KMS-11 (cell line): ENCODE results near the gene ATP6V0E2.

ENCODE experiments used
- H2AFZ ChIP-seq: fragments of 200-600 bp; sonication (generic); 2 replicates; pipeline ENCODE4 v1.6.1; 2016; ENCODE audit warnings: antibody characterized with exemption, mixed run types, low read depth
- H3K27ac ChIP-seq: fragments of 200-600 bp; sonication (generic); 2 replicates; pipeline ENCODE4 v1.6.1; 2016; ENCODE audit warnings: mild to moderate bottlenecking, mixed run types
- H3K27me3 ChIP-seq: fragments of 200-600 bp; sonication (generic); 2 replicates; pipeline ENCODE4 v1.6.1; 2017; ENCODE audit warnings: mild to moderate bottlenecking, low read depth, mixed run types, moderate library complexity; ENCODE audit not compliant: insufficient read depth
- H3K36me3 ChIP-seq: fragments of 200-600 bp; sonication (generic); 2 replicates; pipeline ENCODE4 v1.6.1; 2017; ENCODE audit warnings: mild to moderate bottlenecking, mixed run types; ENCODE audit not compliant: insufficient read depth
- H3K4me1 ChIP-seq: fragments of 200-600 bp; sonication (generic); 2 replicates; pipeline ENCODE4 v1.6.1; 2016; ENCODE audit warnings: mild to moderate bottlenecking, low read depth, mixed run types; ENCODE audit not compliant: poor library complexity, severe bottlenecking
- H3K4me2 ChIP-seq: fragments of 200-600 bp; sonication (generic); 2 replicates; pipeline ENCODE4 v1.7.0; 2016; ENCODE audit warnings: mild to moderate bottlenecking, mixed run types
- H3K4me3 ChIP-seq: fragments of 200-600 bp; sonication (generic); IDR thresholded peaks from 2 replicates; pipeline ENCODE4 v1.6.1; 2017; ENCODE audit warnings: low read depth, low read length, mixed read lengths; ENCODE audit not compliant: insufficient read depth
- H3K79me2 ChIP-seq: fragments of 200-600 bp; sonication (generic); 2 replicates; pipeline ENCODE4 v1.6.1; 2016; ENCODE audit warnings: low read depth, mixed run types; ENCODE audit not compliant: insufficient read depth
- H3K9ac ChIP-seq: fragments of 200-600 bp; sonication (generic); 2 replicates; pipeline ENCODE4 v1.6.1; 2016; ENCODE audit warnings: mild to moderate bottlenecking, mixed run types
- H4K20me1 ChIP-seq: fragments of 200-600 bp; sonication (generic); 2 replicates; pipeline ENCODE4 v1.6.1; 2016; ENCODE audit warnings: mild to moderate bottlenecking, mixed run types; ENCODE audit not compliant: insufficient read depth
- TF ChIP-seq, protein P1 (sequence below): fragments of 200-600 bp; sonication (generic); conservative IDR thresholded peaks from 2 replicates; pipeline ENCODE4 v1.6.1; 2017; ENCODE audit warnings: low read depth, mild to moderate bottlenecking, antibody characterized with exemption, low read length, moderate library complexity, mixed read lengths

ATP6V0E2 gene

DNA sequence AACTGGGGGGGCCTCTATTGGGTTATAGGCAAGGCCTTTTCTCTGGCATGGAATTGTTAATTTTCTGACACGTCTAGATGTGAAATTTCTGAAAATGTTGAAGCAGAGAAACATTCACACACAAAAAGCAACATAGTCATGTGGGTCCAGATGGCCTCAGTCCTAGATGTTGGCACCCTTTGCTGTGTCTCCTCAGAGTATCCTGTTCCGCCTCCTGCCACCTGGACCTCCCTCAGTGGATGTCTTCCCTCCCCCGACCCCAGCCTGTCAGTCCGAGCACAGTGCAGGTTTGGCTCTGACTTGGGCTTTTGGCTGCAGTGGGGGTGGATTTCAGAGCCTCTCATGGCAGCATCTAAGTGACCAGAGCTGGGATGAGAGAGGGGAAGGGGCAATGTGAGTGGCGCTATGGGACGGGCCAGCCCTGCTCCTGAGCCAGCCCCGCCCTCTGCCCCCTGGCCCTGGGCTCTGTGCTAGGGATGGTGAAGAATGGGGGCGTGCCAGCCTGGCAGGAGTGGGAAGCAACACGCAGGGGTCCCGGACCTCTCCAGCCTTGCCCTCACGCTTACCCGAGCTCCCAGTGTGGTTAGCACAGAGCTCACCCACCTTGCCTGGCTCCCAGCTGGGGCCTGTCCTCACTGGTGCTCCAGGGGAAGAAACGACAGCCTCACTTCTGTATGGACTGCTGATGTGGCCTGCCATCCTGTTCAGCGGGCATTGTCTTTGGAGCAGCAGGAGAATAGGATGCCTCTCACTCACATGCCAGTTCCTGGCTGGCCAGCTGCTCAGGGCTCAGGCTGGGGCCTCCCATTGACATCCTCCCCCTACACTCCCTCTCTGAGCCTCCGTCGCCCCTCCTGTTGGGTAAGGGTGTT lies 6.2 kb downstream of the ATP6V0E2 start:
- Histone ChIP-seq H3K4me3 (no peak overlapping the region), H2AFZ (no peak overlapping the region), H4K20me1 (no peaks in the 10 kb centered on the region), H3K79me2 (no peaks in the 10 kb centered on the region), H3K4me2 (no peak overlapping the region), H3K4me1 (peaks cover 4% of the 10 kb centered on the region), H3K27me3 (no peaks in the 10 kb centered on the region), H3K36me3 (no peaks in the 10 kb centered on the region), H3K9ac (no peak overlapping the region), H3K27ac (no peak overlapping the region)
- TF ChIP-seq, protein P1, sequence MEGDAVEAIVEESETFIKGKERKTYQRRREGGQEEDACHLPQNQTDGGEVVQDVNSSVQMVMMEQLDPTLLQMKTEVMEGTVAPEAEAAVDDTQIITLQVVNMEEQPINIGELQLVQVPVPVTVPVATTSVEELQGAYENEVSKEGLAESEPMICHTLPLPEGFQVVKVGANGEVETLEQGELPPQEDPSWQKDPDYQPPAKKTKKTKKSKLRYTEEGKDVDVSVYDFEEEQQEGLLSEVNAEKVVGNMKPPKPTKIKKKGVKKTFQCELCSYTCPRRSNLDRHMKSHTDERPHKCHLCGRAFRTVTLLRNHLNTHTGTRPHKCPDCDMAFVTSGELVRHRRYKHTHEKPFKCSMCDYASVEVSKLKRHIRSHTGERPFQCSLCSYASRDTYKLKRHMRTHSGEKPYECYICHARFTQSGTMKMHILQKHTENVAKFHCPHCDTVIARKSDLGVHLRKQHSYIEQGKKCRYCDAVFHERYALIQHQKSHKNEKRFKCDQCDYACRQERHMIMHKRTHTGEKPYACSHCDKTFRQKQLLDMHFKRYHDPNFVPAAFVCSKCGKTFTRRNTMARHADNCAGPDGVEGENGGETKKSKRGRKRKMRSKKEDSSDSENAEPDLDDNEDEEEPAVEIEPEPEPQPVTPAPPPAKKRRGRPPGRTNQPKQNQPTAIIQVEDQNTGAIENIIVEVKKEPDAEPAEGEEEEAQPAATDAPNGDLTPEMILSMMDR, result no peak

DNA sequence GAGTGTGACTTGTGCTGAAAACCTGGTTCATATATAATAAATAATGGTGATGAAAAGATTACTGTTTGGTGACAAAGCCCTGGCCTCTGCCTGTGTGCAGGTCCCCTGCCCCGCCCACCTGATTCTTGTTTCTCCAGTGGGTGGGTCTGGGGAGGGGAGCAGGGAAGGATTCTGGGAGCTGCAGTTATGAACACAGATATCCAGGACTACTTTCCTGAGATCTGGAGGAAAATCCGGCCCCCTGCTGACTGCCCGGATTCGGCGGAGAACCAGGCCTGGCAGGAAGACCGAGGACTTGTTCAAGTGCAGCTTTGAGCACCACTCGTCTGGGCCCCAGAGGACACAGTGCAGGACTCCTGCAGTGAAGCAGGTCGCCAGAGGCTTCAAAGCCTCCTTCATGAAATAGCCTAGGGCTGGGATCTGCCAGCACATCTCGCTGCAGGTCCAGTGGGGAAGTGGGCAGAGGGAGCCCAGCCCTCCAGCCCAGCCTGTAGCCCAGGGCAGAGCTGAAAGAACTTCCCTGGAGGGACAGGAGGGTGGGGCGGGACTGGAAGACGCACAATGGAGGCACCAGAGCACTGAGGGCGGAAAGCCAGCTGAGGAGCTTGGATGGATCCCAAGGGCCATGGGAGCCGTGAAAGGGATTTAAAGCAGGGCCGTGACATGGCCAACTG lies 7.0 kb downstream of the ATP6V0E2 start:
- Histone ChIP-seq H3K36me3 (no peaks in the 10 kb centered on the region), H3K79me2 (no peaks in the 10 kb centered on the region), H3K27me3 (no peaks in the 10 kb centered on the region), H2AFZ (no peak overlapping the region), H3K4me2 (no peak overlapping the region), H3K9ac (no peak overlapping the region), H3K27ac (no peak overlapping the region), H3K4me3 (no peak overlapping the region), H3K4me1 (no peaks in the 10 kb centered on the region), H4K20me1 (no peaks in the 10 kb centered on the region)
- TF ChIP-seq, protein P1, result no peak

DNA sequence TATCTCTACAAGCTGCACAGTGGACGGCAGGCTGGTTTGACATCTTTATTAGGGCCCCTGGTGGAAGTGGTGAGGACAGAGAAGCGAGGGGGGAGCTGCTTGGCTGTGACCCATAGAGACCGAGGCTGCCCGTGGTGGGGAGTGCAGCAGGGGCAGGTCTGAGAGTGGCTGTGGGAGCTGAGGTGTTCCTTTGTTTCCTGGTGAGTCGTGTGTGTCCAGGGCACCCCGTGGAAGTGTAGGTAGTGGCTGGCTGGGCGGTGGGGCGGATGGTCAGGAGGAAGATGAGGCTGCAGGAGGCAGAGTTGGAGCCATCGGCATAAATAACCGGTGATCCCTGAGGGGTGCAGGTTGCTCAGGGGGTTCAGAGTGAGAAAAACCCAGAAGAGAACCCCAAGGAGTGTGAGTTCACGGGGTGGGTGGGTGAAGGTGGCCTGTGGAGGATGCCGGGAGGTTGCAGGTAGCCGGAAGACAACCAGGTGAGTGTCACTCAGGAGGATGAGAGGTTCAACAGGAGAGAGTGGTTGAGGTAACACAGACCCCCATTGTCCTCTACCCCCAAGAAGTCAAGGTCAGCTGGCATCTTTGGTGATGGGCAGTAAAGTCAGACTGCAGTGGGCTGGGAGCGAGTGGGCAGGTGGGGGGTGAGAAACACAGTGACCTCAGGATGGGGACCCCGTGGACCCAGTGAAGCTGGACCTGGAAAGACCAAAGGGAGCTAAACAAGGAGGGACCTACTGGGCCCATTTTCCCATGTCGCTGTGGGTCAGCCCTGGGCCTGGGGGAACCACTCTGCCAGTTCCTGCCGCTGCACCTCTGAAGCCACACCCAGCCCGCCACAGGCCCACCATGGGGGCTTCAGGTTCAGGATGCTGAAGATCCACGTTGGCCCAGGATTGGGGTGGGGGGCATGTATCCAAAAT lies 7.8 kb downstream of the ATP6V0E2 start:
- no peak overlapping the region for H3K27ac ChIP-seq
- no peak overlapping the region for H2AFZ ChIP-seq
- H3K27me3 ChIP-seq, result no peaks in the 10 kb centered on the region
- no peaks in the 10 kb centered on the region for H4K20me1 ChIP-seq
- no peak overlapping the region for H3K4me2 ChIP-seq
- no peaks in the 10 kb centered on the region for H3K36me3 ChIP-seq
- TF ChIP-seq, protein P1, result no peak
- no peaks in the 10 kb centered on the region for H3K79me2 ChIP-seq
- H3K9ac ChIP-seq, result no peak overlapping the region
- H3K4me1 ChIP-seq, result no peaks in the 10 kb centered on the region
- H3K4me3 ChIP-seq, result no peak overlapping the region

DNA sequence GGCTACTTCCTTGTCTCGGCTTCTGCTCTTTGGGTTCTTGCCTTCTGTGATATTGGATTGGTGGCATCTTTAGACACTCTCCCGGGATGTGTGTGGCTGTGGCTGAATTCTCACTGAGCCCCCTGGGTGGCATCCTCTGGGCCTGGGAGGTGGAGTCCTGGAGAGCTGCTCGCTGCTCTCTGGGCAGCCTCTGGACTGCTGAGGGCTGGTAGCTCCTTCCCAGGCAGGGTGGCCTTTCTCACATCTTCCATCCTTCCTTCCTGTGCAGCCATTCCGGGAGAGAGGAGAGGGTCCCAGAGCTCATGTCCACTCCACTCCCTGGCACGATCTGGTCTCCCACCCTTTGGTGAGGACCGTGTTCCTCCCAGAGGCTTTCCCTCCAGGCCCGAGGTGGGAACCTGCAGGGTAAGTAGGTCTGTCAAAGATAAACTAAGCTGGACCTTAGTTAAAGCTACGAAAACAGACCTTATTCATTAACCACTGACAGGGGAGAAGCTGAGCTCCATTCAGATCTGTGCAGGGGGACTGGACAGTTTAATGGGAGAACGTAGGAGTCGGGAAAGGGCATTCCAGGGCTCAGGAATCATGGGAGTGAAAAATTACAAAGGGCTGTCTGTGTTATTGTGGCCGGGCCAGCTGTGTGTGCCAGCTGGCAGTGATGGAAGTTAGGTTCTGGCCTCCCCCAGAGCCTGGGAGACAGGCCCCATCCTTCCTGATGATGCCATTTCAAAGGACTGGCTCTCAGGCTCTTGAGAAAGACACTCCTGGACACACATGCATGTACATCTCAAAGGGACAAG lies 8.7 kb downstream of the ATP6V0E2 start:
- H3K4me1 ChIP-seq, result no peaks in the 10 kb centered on the region

More for the DNA sequence above, 8.7 kb downstream of the ATP6V0E2 start:
- Histone ChIP-seq H3K79me2 (no peaks in the 10 kb centered on the region), H3K9ac (no peak overlapping the region), H3K27me3 (no peaks in the 10 kb centered on the region), H4K20me1 (no peaks in the 10 kb centered on the region), H3K27ac (no peak overlapping the region), H3K4me3 (no peak overlapping the region), H3K4me2 (no peak overlapping the region), H2AFZ (no peak overlapping the region), H3K36me3 (no peaks in the 10 kb centered on the region)
- TF ChIP-seq, protein P1, result no peak
